Neural cell (in vitro differentiated cells): ENCODE data around the gene RPL36.

ENCODE experiments used
- CTCF ChIP-seq: fragments of 450-650 bp; IDR thresholded peaks from 2 replicates; pipeline ENCODE4 v1.5.1; 2014; ENCODE audit warnings: antibody characterized with exemption, mild to moderate bottlenecking, moderate library complexity; ENCODE audit not compliant: poor library complexity, severe bottlenecking
- EZH2 ChIP-seq: fragments of 200-600, 300-800 bp; shearing (Covaris generic), sonication (generic); IDR thresholded peaks from 2 replicates; pipeline ENCODE4 v1.6.1; 2014; ENCODE audit warnings: antibody characterized with exemption, low read length, borderline replicate concordance, mild to moderate bottlenecking; ENCODE audit not compliant: insufficient read depth, poor library complexity, severe bottlenecking
- MXI1 ChIP-seq: fragments of 450-650 bp; conservative IDR thresholded peaks from 2 replicates; pipeline ENCODE4 v1.6.1; 2014; ENCODE audit warnings: antibody characterized with exemption, mild to moderate bottlenecking; ENCODE audit not compliant: poor library complexity, severe bottlenecking
- POLR2AphosphoS5 ChIP-seq: IDR thresholded peaks from 2 replicates; pipeline ENCODE4 v1.6.1; 2012
- RAD21 ChIP-seq: fragments of 450-650 bp; conservative IDR thresholded peaks from 2 replicates; pipeline ENCODE4 v1.6.1; 2014; ENCODE audit warnings: antibody characterized with exemption, mild to moderate bottlenecking, moderate library complexity
- SMC3 ChIP-seq: fragments of 450-650 bp; conservative IDR thresholded peaks from 2 replicates; pipeline ENCODE4 v1.6.1; 2014; ENCODE audit warnings: antibody characterized with exemption, mild to moderate bottlenecking, moderate library complexity; ENCODE audit not compliant: poor library complexity

- TF ChIP-seq POLR2AphosphoS5 = no peak
- TF ChIP-seq CTCF = no peak
- TF ChIP-seq RAD21 = no peak
- no peak for TF ChIP-seq EZH2
- TF ChIP-seq MXI1 = no peak
- no peak for TF ChIP-seq SMC3
These were observed 28.0 kb downstream of the RPL36 start for GRCh38 chr19:5718037-5718578.
